Measurements from ENCODE around the gene C14orf119.

The C14orf119 gene

DNA sequence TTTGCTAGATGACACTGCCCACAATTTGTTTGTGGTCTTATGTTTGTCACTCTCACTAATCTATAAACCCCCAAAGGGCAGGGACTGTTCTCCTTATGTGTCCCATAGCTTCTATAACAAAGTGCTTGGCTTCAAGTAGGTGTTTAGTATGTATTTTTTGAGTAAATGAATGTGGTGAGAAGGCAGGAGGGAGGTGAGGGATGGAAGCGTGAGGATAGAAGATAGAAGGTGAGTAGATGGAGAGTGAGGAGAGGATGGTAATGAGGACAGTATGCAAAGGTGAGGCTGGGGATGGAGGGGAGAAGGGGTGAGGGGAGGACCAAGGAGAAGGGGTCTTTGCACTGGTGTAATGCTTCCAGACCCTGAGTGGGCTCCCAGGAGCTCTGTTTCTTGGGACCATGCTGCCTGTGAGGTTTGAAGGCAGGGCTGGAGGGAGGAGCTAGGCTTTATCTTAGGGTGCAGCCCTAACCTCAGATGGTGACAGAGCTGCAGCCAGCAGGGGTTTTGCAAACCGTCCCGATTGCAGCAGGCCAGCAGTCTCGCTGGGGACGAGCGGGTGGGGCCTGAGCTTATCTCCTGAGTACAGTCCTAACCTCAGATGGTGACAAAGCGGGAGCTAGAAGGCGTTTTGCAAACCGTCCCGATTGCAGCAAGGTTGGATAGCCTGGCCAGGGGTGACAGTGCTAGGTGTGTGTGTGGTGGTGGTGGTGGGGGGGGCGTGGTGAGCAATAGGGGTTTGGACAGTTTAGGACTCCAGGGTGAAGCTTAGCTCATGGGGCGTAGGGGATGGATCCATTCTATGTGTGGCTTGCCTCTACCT lies 17.3 kb downstream of the C14orf119 start:
- DNase-seq: no peak

DNA sequence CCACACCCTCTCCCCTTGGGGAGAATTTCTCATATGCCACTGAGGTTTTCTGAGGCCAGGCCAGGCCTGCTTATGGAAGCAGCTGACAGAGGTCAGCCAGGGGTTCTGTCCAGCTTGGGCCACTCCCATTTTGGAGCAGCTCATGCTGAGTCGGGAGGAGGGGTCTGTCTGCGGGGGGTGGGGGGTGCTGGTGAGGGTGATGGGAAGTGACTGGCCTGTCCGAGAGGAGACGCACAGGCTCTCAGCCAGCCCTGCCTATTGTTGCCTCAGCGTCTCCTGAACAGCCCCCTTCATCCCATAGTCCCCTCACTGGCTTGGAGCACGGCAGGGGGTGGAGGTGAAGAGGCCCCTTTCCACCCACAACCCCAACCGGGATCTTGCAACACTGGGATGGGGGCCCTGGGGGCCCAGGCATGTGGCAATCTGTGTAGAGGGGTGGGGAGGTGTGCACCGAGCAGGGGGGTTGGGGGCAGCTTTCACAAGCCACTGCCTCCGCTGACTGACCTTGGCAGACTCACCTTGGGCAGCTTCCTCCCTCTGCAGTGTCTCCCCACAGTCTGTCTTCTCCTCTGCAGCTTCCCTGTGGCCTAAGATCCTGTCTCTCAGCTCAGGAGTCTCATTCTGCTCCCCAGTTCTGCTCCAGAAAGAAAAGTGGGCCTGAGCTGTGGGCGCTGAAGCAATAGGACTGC lies 18.3 kb downstream of the C14orf119 start:
- no peak for DNase-seq

DNA sequence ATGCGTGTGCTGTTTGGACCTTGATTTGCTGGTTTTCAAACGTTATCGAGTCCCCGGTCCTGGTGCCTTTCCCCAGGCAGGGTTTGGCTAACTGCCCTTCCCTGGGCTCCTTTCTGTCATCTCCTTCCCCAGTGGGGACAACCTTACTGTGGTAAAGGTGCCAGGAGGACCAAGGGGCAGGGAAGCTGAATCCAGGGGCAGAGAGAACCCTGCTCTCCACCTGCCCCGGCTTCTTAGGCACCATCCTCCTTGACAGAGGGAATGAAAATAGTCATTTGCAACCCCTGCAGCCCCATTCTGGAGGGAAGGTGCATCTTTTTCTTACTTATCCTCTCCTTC lies 18.8 kb downstream of the C14orf119 start:
- no peak for DNase-seq

DNA sequence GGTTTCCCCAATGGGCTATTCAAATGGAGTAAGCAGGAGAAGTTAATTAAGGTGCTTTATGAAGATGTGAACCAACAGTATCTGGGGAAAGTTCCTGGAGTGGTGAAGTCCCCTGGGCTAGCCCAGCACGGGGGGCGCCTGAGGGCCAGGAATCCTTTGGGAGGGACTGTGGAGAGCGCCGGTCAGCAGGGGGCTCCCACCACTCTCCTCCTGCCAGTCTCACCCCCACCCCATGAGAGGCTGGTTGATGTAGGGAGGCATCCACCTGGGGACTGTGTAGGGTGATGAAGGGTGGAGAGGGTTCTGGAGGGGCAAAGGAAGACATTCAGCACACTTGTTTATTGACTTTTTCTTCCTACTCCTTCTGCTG lies 19.3 kb downstream of the C14orf119 start:
- no peak for DNase-seq

DNA sequence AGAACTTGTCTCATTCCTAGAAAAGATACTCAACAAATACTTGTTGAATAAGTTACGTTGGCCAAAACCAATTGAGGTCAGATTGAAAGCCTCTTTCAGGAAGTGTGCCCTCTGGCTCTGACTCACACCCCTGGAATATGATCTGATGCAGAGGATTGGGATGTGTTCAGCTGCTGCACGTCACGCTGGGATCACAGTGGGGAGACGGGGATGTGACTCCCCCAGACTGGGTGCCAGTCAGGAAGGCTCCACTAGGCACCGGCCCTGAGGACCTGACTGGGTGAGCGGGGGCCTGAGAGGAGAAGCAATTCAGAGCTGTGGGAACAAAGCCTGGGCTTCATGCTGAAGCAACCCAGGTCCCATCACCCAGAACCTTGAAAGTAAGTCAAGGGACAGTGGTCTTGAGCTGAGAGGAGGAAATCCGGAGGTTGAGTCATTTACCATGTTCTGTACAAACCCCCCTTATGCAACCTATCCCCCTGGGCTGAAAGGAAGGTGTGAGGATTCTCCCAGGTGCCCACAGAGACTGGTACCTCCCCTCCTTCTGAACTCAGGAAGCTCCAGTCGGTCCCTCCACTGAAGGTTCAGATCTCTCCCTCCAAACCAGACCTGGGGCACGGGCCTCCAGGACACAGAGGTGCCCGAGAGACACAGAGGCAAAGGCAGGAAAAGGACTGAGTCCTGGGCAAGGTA lies 19.9 kb downstream of the C14orf119 start:
- DNase-seq: peak; percentile 15

DNA sequence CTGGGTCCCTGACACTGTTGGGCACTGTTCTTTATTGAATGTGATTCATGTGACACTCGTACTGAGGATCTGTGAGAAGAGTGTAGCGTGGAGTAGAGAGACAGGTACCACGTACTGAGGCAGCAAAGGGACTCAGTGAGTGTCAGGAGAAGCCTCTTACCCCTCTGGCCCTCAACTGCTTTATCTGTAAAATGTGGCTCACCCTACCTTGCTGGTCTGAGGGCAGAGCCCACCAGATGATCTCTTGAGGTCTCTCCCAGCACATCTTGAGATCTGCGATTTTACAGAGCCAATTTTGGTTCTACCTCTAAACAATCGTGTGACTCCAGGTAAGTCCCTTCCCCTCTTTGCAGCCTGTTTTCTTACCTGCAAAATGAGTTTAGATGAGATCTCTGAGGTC lies 20.6 kb downstream of the C14orf119 start:
- DNase-seq: no peak

DNA sequence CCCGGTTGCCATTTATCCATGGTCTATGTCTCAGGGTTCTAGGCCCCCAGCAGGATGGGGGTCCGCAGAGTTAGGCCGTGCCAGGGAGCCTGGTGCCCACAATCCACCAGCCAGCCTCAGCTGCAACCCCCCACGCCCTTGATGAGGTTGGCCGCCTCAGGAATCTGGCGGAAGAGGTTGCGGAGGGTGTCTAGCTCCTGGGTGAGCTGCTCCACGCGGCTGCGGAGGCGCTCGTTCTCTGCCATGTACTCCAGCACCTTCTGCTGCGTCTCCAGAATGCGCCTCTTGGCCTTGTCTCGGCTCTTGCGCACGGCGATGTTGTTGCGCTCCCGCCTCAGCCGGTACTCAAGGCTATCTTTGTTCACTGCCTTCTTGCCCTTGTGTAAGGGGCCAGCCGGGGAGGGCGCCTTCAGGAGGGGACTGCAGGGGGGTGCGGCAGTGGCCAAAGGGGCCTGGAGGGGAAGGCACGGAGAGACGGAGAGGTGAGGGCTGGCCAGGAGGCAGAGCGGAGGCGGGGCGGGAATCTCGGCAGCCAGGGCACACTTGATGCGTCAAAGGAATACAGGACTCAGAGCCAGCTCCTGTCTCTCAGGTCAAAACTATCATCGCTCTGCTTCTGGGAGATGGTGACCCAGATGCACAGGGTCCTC lies 22.2 kb downstream of the C14orf119 start:
- DNase-seq: no peak

DNA sequence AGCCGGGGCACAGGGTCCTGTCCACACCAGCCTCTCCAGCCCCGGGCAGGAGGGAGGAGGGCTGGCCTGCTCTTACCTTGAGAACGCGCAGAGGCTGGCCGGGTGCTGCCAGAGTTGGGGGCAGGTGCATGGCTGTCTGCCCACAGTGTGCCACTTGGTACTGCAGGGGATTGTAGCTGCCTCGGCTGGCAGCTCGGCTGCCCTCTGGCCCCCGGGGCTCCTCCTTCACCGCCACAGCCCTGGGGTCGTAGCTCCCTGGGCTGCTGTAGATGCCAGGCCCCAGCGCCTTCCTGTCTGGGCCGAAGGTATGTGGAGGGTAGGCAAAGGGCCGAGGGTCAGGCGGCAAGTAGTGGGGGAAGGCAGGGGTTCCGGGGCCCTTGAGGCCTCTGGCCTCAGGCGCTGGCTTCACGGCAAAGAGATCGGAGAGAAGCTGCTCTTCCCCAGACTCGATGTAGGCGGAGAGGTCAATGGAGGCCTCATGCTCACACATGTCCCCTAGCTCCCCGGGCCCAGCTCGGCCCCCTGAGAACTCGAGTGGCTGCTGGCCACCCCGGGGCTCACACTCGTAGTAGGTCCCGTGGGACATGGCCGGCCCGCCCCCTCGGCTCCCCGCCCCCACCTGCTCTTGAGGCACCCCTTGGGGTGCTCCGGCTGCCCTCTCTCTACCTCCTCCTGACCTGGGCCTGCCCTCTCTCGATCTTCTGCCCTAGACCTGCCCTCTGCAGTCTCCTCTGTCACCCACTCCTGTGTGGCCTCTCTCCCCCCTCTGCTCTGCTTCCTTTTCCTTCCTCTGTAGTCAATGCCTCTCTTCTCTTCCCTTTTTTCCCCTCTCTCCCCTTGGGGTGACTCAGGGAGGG lies 23.4 kb downstream of the C14orf119 start, which contains the start of gene CEBPE:
TSS of gene CEBPE (minus strand) at position 750 of the 857 bp plus-strand sequence. CDS start at position 586, 164 bp downstream.
- DNase-seq: no peak

DNA sequence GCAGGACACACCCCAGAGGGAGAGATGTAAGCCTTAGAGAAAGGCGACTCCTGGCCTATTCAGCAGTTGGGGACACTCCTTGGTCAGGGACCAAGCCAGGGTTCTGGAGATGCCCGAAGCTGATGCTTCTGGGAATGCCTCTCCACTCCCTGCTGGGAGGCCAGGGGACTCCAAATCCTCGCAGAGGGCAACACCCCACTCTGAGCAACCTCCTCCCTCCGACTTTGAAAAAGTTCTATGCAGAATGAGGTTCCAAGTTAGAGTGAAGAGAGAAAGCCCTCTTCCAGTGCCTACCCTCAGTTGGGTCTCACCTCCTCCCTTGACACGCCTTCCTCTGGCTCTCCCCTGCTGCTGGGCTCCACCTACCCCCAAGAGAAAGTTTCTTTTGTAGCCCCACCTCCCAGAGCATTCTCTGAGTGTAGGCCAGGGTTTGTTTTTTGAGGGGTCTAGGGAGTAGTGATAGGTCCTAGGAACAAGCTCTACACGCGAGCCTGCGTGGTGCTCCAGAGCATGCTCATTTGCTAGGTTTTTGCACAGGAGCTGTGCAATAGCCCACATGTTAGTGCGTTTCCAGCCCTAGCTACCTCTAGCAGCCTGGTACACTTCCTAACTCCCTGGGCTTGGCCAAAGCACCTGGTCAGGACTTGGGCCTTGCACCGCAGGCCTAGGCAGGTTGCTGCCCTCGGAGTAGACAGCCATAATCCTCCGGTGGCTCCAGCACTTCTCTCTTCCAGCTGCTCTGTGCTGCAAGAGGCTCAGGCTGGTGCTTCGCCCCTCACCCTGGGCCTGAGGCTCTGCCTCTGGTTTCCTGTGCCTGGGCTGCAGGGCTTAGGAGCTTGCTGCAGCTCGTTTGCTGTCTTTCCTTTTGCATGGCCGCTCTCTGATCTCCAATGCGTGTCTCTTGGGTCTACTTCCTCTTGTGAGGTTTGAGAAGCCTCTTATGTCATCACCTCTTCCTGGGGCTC lies 24.3 kb downstream of the C14orf119 start:
- no peak for DNase-seq

DNA sequence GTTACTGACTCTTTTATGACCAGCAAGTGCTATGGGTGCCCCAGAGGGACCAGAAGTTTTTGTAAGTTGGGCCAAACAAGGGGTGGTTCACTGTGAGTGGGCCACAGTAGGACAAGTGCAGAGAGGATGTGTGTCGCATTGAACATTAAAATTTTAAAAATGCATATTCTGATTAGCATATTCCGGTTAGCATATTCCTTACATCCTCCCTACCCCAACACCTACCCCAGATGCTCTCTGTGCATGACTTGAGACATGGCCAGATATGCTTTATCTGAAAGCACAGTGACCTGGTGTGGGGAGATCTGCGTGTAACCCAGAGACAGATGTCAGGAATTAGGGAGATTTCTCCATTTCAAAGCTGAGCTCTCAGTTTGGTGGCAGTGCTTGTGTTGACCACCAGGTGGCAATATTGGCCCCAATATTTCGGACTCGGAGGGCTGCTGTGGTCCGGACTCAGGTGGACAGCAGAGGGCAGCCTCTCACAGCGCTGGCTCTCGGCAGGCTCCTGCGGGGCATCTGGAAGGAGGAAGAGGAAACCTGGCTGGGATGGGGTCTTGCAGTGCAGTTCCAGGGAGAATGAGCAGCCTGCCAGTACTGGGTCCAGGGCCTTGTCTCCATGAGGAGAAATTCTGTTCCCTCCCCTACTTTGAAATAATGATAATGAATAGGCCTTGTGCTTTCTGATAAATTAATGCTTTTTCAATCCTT lies 25.4 kb downstream of the C14orf119 start:
- peak; percentile 81 for DNase-seq

DNA sequence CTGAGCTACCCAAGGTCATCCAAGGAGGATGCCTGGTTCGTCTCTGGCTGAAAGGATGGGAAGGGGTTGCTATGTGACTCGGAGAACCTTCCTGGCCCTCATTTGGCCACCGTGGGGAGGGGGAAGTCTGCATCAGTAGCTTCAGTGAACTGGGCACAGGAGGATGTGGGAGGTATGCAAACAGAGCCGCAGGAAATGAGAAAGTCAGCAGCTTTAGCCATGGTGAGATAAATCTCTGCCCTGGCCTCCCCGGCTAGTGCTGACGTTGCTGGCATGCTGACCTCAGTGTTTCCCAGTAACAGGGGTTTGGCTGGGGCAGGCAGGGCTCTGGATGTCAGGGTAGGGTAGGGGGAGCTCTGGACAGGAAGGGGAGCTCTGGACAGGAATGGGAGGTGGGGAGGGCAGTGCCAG lies 26.1 kb downstream of the C14orf119 start:
- no peak for DNase-seq

DNA sequence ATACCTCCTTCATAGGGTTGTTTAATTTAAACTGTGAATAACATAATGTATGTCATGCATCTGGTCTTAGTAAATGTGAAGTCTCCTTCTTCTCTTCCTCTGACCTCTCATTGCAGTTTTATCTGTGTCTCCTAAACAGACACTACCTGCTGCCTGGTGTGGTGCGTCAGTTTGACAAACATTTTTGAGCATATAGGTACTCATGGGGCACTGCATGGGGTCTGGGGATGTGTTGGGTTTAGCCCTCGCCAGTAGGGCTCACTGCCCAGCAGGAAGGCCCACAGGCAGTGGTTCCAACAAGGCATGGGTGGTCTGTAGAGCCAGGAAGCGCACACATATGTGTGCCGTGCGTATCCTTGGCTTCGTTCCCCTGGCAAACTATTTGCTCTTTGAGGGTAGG lies 26.8 kb downstream of the C14orf119 start:
- DNase-seq: no peak

DNA sequence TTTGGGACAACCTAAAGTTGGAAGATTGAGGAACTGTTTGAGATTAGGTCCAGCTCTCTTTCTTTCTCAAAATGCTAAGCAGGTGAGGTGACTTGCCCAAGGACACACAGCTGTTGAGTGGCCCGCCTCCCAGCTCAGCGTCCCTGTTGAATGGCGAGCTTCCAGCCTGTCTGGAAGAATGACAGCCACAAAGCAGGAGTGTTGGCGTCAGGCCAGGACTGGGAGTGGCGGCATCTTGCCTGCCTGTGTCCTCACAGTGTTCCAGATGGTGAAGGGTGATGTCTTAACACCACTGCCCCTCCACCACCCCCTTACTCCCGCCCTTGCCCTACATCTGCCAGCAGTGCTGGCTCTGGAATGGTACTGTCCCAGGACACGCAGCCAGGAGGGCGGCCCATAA lies 28.1 kb downstream of the C14orf119 start:
- peak; percentile 30 for DNase-seq

DNA sequence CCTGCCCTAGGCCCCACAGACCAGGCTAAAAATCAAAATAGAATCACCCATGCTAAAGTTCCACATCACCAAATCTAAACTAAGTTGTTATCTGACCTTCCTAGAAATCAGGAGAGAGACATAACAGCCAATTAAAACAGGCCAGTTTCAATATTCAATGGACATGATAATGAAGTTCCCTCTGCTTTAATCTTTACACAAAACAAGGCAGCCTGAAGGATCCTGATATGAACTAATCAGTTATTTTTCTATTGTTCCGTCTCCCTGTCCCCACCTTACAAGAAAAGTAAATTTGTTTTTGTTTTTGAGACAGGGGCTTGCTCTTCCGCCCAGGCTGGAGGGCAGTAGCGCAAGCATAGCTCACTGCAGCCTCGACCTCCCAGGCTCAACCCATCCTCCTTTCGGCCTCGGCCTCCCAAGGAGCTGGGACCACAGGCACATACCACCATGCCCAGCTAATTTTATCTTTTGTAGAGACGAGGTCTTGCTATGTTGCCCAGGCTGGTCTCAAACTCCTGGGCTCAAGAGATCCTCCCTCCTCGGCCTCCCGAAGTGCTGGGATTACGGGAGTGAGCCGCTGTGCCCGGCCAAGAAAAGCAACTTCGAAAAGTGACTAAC lies 29.1 kb downstream of the C14orf119 start:
- no peak for DNase-seq

DNA sequence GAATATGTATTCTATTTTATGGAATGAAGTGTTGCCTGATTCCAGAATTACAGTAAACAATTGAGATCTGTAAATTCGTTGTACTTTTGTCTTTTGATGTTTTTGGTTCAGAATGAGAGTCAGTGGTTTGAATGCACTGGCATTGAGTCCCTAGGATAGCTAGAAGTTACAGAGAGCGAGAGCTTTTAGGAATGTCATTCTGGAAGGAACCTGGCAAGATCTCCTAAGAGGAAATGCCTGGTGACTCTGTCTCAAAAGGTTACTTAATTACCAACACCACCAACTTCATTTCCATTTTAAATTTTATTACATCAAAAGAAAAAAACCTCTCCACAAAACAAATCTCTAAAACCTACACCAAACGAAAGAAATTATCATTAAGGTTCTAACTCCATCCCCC lies 29.7 kb downstream of the C14orf119 start:
- DNase-seq: no peak

DNA sequence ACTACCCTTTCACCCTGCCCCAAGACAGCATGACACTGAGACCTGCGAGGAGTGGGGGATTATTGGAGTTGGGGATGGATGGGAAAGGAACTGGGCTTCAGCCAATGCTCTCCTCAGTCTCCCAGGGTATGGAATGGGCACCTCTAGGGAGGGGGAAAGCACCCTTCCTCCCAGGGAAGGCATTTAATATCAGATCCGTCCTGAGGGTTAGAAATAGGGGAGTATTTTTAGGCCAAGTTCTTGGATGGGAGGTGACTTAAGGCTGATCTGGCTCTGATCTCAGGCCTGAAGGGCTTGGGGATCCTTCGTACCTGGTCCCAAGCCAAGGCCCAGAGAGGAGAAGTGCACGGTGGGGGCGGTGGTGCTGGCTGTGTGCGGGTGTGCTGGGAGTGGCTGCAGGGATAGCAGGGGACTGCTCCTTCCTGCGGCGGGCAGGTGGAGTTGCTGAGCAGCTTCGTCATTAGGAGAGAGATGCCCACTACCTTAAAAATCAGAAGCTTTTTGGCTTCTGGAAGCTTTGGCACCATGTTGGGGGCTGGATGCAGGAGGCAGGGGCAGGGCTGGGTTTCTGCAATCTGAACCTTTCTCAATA lies 30.7 kb downstream of the C14orf119 start:
- no peak for DNase-seq

DNA sequence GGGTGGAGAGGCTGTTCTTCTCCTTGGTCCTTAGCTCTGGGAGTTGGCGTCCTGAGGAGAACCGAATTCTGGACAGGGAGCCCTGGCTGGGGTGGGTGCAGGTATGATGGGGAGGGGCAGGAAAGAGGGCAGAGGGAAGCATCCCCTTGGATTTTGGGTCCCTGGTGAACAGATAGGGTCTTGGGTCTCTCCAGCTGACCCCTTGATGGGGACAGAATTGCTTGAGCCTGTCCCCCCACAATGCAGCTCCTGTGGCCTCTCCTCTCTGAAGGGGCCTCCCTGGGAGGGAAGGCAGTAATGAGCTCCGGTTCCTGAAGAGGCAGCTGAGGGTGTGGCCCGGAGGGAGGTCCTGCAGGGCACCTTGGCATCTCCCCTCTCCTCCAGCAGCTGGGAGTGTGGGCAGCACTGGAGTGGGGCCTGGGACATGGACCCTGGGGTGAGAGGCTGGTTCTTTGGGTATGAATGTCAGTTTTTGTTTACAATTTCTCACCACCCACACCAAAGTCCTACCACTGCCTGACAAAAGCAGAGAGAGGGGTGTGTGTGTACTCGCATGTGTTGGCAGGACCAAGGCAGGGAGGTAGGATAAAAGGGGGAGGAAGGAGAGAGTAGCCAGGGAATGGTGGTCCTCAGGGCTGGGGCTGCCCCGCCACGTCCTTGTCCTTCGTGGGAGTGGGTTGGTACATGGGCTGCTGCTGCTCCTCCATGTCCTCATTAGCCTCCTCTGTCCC lies 31.4 kb downstream of the C14orf119 start:
- DNase-seq: no peak

DNA sequence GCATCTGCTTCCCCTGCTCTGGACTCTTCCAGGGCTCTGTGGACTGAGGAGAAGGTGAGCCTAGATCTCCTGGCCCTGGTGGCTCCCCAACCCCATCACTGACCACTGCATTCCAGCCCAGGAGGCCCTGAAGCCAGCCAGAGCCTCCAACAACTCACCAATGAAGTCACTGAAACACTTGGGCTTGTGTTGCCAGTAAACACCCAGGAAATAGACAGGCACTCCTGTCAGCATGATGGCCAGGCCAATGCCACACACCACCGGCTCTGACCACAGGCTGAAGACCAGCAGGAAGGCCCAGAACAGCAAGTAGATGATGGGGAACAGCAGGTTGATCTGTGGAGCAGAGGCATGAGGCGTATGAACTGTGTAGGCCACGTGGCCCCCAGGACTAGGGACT lies 32.6 kb downstream of the C14orf119 start:
- no peak for DNase-seq
